Measurements from ENCODE around the gene UBXN10.
"Not testable (repeated sequence)": the region's sequence is repeated elsewhere in the genome, so short reads cannot be mapped to it uniquely, and the experiment has no call there.

DNA sequence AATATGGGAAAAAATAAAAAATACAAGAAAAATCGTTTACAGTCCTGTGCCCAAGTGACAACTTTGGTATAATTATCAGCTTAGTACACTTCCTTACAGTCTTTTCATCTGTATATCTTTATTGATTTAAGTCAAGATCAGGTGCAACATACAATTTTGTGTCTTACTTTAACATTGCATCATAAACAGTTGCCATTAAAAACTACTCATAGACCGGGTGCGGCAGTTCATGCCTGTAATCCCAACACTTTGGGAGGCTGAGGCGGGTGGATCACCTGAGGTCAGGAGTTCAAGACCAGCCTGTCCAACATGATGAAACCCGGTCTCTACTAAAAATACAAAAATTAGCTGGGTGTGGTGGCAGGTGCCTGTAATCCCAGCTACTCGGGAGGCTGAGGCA, 33.2 kb downstream of the UBXN10 start:
- TF ChIP-seq, protein P1, sequence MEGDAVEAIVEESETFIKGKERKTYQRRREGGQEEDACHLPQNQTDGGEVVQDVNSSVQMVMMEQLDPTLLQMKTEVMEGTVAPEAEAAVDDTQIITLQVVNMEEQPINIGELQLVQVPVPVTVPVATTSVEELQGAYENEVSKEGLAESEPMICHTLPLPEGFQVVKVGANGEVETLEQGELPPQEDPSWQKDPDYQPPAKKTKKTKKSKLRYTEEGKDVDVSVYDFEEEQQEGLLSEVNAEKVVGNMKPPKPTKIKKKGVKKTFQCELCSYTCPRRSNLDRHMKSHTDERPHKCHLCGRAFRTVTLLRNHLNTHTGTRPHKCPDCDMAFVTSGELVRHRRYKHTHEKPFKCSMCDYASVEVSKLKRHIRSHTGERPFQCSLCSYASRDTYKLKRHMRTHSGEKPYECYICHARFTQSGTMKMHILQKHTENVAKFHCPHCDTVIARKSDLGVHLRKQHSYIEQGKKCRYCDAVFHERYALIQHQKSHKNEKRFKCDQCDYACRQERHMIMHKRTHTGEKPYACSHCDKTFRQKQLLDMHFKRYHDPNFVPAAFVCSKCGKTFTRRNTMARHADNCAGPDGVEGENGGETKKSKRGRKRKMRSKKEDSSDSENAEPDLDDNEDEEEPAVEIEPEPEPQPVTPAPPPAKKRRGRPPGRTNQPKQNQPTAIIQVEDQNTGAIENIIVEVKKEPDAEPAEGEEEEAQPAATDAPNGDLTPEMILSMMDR (IDR thresholded peaks at IDR 0.05) = not testable (repeated sequence)
- TF ChIP-seq EP300 (IDR thresholded peaks at IDR 0.05) = not testable (repeated sequence)

All from esophagus muscularis mucosa (tissue), 3 donors.